Tibial nerve (tissue), 4 donors: Measurements from ENCODE around the gene SHF. TPM values are rescaled to one million over a fixed set of nuclear protein-coding genes. Genes with fewer than 3 reads are reported as not detected.

Experiments used
- DNase-seq, 2 donors: peaks; one replicate each; pipeline ENCODE4 v3.0.0-alpha.2; 2019; ENCODE audit warnings: low spot score in 2 of 2
- H3K27ac ChIP-seq, 4 donors: fragments of 200-600 bp; sonication (generic) in 3 of 4; one replicate each; pipeline ENCODE4 v1.5.1; 2017 to 2019; ENCODE audit warnings: mild to moderate bottlenecking in 1 of 4
- H3K27me3 ChIP-seq, 2 donors: fragments of 200-600 bp; sonication (generic) in 1 of 2; one replicate each; pipeline versions ENCODE4 v1.5.1 to v1.6.0; 2017 to 2019
- H3K36me3 ChIP-seq, 3 donors: fragments of 200-600 bp; sonication (generic); one replicate each; pipeline ENCODE4 v1.5.1; 2018 to 2019
- H3K4me1 ChIP-seq, 4 donors: fragments of 200-600 bp; sonication (generic) in 3 of 4; one replicate each; pipeline ENCODE4 v1.5.1; 2017 to 2019
- H3K4me3 ChIP-seq, 4 donors: fragments of 200-600 bp; sonication (generic) in 3 of 4; one replicate each; pipeline ENCODE4 v1.5.1; 2017 to 2019; ENCODE audit warnings: mild to moderate bottlenecking in 1 of 4, moderate library complexity in 1 of 4
- H3K9me3 ChIP-seq, 4 donors: fragments of 200-600 bp; sonication (generic) in 3 of 4; one replicate each; pipeline ENCODE4 v1.5.1; 2017 to 2019
- CTCF ChIP-seq, 5 experiments: fragments of 200-600 bp in 3 of 5; fragments of 450-650 bp in 2 of 5; sonication (generic) in 3 of 5; IDR thresholded peaks; one replicate each; pipeline ENCODE4 v1.5.1; 2016 to 2019; ENCODE audit warnings: antibody characterized with exemption in 5 of 5, mild to moderate bottlenecking in 3 of 5, moderate library complexity in 2 of 5
- EP300 ChIP-seq, 2 donors: sonication (generic); formaldehyde crosslinking; IDR thresholded peaks; one replicate each; pipeline ENCODE4 v1.6.1; 2017; ENCODE audit warnings: antibody characterized with exemption in 2 of 2, mild to moderate bottlenecking in 1 of 2
- POLR2A ChIP-seq, 2 donors: fragments of 450-650 bp; IDR thresholded peaks; one replicate each; pipeline ENCODE4 v1.6.1; 2017; ENCODE audit warnings: antibody characterized with exemption in 2 of 2, mild to moderate bottlenecking in 2 of 2, moderate library complexity in 2 of 2
- WGBS, 2 donors: methylation state at CpG; one replicate each; pipeline ENCODE4 v1.1.5; 2018; 5-methylcytosine and 5-hydroxymethylcytosine counted together
- total RNA-seq, 4 donors: library from RNA; depleted of rRNA; stranded (reverse); fragments of >200 nt; gene quantifications; one replicate each; pipeline ENCODE4 v1.1.0, GENCODE V29; 2016

The SHF gene
- total RNA-seq, 4 donors from 2014 or later: 18.8 to 36.6 (median 25.5) TPM

- TF ChIP-seq POLR2A (IDR thresholded peaks at IDR 0.05): no peak
- TF ChIP-seq CTCF (IDR thresholded peaks at IDR 0.05): no peak
- TF ChIP-seq EP300 (IDR thresholded peaks at IDR 0.05): no peak
- Histone ChIP-seq H3K4me1 (no peaks in the 10 kb centered on the region), H3K4me3 (no peak overlapping the region), H3K27ac (no peak overlapping the region), H3K36me3 (no peaks in the 10 kb centered on the region), H3K9me3 (peaks cover 0 to 13% (median 0%) of the 10 kb centered on the region in 4 donors), H3K27me3 (no peaks in the 10 kb centered on the region)
- 0% methylated on average over 1 of the region's 1 CpG for WGBS, 2 donors
- DNase-seq: no peak
Measured at GRCh38 chr15:45230245-45230965, 42.6 kb upstream of the SHF start.

GRCh38 chr15:45228931-45229330 is 41.2 kb upstream of the SHF start:
- no peak for TF ChIP-seq CTCF (IDR thresholded peaks at IDR 0.05)
- Histone ChIP-seq H3K9me3 (no peaks in the 10 kb centered on the region), H3K27me3 (no peaks in the 10 kb centered on the region), H3K27ac (no peak overlapping the region), H3K4me1 (no peaks in the 10 kb centered on the region), H3K4me3 (no peak overlapping the region), H3K36me3 (no peaks in the 10 kb centered on the region)
- no peak for DNase-seq
- WGBS, 2 donors: 69 to 81% methylated on average over 5 of the region's 5 CpGs

- Histone ChIP-seq H3K36me3 (no peaks in the 10 kb centered on the region), H3K4me1 (no peaks in the 10 kb centered on the region), H3K27me3 (no peaks in the 10 kb centered on the region), H3K27ac (no peak overlapping the region), H3K4me3 (no peak overlapping the region), H3K9me3 (no peaks in the 10 kb centered on the region)
- WGBS, 2 donors: 78 to 79% methylated on average over 11 of the region's 11 CpGs
- TF ChIP-seq EP300 (IDR thresholded peaks at IDR 0.05) (no peak), POLR2A (IDR thresholded peaks at IDR 0.05) (no peak), CTCF (IDR thresholded peaks at IDR 0.05) (no peak)
- no peak for DNase-seq
Measured at GRCh38 chr15:45225506-45226273, 37.9 kb upstream of the SHF start.

GRCh38 chr15:45224621-45225217 is 37.0 kb upstream of the SHF start:
- TF ChIP-seq POLR2A (IDR thresholded peaks at IDR 0.05): no peak
- Histone ChIP-seq H3K4me1 (no peaks in the 10 kb centered on the region), H3K4me3 (no peak overlapping the region), H3K27me3 (no peaks in the 10 kb centered on the region), H3K27ac (no peak overlapping the region), H3K36me3 (no peaks in the 10 kb centered on the region), H3K9me3 (no peaks in the 10 kb centered on the region)
- DNase-seq: no peak
- 38 to 52% methylated on average over 5 of the region's 5 CpGs for WGBS, 2 donors

- Histone ChIP-seq H3K36me3 (no peaks in the 10 kb centered on the region), H3K27ac (no peak overlapping the region), H3K4me3 (no peak overlapping the region), H3K27me3 (no peaks in the 10 kb centered on the region), H3K9me3 (no peaks in the 10 kb centered on the region), H3K4me1 (no peaks in the 10 kb centered on the region)
- no peak for DNase-seq
- 82 to 87% methylated on average over 4 of the region's 4 CpGs for WGBS, 2 donors
- TF ChIP-seq POLR2A (IDR thresholded peaks at IDR 0.05) (no peak), EP300 (IDR thresholded peaks at IDR 0.05) (no peak), CTCF (IDR thresholded peaks at IDR 0.05) (no peak)
Measured at GRCh38 chr15:45221967-45222366, 34.2 kb upstream of the SHF start.
